ENCODE measurements around the gene IL1F10.

DNA sequence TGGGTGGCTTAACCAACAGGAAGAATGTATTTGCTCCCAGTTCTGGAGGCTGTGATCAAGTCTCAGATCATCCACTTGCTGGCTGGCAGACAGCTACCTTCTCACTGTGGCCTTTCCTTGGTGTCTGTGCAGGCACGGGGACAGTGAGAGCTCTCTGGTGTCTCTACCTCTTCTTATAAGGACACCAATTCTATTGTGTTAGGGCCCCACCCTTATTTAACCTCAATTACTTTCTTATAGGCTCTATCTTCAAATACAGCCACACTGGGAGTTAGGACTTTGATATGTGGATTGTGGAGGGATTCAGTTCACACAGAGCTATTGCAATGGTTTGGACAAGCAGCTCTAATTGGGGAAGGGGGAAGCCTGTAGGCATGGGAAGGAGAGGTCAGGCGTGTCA is 34.4 kb downstream of the IL1F10 start:
- TF ChIP-seq CTCF (IDR thresholded peaks at IDR 0.05), result no peak
- TF ChIP-seq POLR2A (IDR thresholded peaks at IDR 0.05), result no peak

Data from ovary (tissue), 3 donors.